GM19240 (cell line): ENCODE results near the gene IFI27.

ENCODE experiments used
- DNase-seq: peaks from one replicate; pipeline ENCODE4 v3.0.0; 2011; ENCODE audit warnings: low spot score; ENCODE audit not compliant: insufficient read length

Gene IFI27

DNA sequence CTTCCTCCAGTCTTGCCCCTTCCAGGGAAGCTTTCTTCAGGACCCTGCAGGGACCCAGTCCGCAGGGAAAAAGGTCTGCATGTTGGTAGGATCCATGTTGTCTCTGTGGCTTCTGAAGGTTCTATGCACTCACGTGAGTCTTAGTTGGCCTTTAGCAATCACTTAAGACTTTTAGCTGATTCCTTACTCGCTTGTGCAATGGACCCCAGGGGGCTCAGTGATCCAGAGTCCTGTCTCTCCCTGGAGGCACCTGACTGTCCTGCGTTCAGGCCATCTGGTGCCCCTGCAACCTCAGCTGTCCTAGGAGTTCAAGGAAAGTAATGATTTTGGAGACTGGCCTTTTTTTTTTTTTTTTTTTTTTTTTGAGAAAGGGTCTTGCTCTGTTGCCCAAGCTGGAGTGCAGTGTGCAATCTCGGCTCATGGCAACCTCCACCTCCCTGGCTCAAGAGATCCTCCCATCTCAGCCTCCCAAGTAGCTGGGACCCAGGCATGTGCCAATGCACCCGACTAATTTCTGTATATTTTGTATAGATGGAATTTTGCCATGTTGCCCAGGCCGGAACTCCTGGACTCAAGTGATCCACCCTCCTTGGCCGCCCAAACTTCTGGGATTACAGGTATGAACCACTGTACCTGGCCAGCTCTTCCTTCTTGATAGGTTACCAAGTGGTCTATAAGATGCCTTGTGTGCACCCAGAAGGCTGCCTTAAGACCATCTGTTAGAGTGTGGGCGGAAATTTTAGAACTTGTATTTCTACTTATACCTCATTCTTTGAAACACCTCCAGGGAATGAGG lies 14.2 kb downstream of the IFI27 start:
- no peak for DNase-seq

DNA sequence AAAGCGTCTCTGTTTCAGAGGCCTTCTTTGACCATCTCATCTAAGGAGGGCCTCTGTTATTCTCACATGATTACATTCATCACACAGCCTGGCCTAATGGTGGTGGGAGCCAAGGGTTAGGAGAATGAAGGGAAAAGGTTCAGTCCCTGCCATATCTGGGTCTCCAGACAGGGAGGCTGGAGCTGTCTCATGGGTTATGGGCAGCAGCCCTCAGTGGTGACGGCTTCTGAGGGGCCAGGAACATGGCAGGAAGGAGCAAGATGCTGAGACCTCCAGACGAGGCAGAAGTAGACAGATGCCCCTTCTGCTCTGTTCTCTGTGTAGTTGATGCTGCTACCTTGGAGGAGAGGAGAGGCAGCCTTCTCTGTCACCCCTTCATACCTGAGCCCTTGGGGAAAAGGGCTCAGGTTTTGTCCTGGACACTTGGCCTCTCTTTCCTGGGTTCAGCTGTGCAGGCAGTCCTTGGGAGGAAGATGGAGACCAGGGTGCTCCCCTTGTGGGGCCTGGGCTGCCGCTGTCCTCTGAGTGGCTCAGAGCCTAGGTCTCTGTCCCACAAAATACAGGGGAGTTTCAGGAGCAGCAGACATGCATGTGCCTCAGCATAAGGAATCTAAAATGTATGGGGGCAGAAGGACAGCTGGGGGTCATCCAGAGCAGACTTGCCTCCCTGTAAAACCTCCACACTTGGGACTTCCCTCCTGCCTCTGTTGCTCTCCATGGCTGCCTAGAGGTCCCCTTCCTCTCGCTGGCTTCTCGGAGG lies 15.3 kb downstream of the IFI27 start:
- no peak for DNase-seq

DNA sequence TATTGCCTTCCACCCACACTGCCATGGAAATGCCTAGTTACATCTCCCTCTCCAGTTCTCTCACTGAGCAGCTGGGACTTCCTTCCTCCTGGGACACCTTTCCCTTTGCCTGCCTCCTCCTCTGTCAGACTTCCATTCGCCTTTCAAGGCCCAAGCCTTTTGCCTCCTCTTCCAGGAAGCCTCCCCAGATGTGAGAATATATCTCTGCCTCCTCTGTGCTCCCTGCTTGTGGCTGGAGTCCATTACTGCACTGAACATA lies 15.8 kb downstream of the IFI27 start:
- no peak for DNase-seq

DNA sequence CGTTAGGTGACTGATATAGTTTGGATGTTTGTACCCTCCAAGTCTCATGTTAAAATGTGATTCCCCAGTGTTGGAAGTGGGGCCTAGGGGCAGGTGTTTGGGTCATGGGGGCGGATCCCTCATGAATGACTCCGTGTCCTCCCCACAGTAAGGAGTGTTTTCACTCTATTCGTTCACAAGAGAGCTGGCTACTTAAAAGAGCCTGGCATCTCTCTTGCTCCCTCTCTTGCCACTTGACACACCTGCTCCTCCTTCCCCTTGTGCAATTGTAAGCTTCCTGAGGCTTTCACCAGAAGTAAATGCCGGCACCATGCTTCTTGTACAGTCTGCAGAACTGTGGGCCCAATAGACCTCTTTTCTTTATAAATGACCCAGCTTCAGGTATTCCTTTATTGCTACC lies 16.3 kb downstream of the IFI27 start:
- no peak for DNase-seq

DNA sequence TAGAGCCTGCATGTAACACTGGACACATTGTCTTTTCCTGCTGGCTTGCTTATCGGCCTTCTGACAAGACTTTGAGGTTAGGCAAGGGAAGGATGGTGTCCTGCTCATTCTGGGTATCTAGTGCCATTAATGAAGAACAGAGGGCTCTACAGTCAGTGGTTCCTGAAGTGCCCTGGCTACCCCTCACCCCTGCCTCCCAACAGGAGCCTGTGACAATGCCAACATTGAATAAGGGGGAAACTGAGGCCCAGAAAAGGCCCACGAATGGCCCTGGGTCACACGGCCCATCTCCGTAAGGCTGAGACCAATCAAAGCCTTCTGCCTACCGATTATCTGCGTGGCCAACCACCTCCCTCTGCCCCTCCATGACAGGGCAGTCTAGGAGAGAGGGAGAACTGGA lies 16.8 kb downstream of the IFI27 start:
- no peak for DNase-seq

DNA sequence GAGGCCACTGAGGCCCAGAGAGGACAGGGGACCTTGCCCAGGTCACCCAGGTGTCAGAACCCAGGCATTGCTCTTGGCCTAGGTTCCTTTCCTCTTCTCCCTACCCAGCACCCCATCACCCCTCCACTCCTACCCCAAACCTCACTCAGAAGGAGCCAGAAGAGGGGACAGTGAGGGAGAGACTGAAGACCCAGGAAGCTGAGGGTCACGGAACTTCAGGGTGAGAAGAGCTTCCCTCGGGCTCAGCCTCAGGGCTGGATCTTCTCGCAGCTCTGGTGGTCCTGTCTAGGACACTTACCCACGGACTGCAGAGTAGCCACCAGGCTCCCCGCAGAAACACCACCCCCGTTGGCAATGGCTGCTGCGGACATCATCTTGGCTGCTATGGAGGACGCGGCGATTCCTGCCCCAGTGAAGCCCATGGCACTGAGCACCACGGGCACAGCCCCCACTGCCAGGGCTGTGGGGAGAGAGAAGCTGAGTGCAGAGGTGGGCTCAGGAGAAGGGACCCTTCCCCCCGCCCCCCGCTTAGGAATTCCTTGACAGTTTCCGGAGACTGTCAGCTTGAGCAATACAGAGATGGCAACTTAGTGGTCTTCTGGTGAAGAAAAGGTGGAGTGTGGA lies 17.8 kb downstream of the IFI27 start:
- DNase-seq, result no peak

DNA sequence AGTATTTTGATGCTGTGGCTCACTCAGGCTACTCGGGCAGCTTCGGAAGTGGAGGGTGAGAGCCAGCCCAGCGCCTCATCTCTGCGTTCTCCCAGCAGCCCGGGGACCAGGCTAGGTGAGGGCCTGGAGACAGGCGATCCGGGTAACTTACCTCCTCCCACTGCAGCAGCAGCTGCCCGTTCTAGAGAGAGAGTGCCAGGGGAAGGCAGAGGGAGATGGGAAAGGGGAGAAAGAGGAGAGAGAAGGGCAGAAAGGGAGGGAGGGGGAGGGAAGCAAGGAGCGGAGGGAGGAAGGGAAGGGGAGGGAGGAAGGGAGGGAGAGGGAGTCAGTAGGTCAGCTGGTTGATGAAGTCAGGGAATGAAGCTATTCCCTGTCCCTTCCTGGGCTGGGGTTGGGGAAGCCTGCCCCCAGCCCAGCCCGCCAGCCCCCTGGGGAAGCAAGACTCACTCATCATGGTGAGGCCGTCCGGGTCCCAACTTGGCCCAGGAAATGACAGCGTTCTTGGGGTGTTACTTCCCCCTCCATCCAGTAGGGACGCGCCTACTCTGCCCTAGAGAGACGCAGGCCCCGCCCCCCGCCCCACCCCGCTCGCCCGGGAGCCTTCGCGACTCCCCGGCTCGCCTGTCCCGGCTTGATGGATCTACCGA lies 18.7 kb downstream of the IFI27 start, which contains the start of gene IFI27L2:
Gene IFI27L2 (minus strand): TSS at position 494 of the 647 bp plus-strand sequence. CDS start 40 bp downstream, at position 454.
- DNase-seq, result peak; percentile 88

DNA sequence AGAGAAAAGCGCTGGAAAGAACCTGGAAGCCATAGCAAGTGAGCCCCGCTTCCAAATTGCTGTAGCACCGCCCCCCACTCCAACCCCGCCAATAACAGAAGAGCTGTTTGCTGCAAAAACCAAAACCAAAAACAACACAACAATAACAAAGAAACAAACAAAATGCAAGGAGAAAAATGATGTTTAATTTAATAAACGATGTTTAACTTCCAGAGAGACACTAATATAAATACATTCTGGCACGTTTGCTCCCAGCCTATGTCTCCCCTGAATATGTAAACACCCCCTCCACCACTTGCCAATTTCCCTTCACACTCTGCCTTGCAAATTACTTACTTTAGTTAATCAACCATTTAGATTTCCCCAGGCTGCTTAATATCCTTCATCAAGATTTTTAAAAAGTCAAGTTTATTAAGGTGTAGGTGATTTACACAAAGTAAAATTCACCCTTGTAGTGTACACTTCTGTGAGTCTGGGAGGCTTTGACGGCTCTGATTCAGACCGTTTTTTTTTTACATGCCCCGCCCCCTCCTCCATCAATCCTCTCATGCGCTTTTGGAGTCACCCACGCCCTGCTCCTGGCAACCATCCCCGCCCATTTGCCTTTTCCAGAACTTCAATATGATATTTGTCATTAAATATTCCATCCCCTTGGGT lies 19.4 kb downstream of the IFI27 start:
- DNase-seq, result no peak

DNA sequence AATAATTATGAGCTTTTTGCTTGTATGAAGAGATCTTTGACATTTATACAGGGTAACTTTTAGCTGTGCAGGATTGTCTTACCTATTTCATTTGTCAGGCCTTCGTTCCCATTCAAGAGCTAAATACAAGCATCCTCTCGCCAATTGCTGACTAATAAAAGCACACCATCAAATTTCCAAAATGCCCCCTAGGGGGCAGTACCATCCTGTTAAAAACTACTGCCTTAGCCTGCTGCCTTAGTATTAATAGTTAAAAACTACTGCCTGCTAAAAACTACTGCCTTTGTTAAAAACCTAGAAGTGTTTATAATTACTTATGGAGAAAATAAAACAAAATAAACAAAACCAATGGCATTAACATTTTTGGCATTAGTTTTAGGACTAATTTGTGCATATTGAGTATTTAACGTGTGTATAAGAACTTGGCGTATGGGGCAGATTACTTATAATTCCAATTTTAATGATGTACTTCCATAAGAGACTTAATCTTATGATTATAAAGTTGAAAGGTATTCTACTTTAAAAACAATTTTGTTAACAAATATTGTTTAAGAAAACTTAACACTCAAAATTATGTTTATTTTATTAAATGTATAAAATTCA lies 21.9 kb downstream of the IFI27 start:
- DNase-seq, result no peak

DNA sequence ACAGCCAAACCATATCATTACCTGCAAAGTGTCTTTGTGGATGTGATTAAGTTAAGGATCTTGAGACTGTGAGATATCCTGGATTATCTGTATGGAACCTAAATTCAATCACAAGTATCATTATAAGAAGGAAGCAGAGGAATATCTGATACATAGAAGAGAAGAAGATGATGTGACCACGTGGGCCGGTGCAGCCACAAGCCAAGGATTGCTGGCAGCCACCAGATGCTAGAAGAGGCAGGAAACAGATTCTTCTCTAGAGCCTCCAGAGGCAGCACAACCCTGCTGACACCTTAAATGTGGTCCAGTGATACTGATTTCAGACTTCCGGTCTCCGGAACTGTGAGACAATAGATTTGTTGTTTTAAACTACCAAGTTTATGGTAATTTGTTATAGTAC lies 24.9 kb downstream of the IFI27 start:
- DNase-seq, result no peak

DNA sequence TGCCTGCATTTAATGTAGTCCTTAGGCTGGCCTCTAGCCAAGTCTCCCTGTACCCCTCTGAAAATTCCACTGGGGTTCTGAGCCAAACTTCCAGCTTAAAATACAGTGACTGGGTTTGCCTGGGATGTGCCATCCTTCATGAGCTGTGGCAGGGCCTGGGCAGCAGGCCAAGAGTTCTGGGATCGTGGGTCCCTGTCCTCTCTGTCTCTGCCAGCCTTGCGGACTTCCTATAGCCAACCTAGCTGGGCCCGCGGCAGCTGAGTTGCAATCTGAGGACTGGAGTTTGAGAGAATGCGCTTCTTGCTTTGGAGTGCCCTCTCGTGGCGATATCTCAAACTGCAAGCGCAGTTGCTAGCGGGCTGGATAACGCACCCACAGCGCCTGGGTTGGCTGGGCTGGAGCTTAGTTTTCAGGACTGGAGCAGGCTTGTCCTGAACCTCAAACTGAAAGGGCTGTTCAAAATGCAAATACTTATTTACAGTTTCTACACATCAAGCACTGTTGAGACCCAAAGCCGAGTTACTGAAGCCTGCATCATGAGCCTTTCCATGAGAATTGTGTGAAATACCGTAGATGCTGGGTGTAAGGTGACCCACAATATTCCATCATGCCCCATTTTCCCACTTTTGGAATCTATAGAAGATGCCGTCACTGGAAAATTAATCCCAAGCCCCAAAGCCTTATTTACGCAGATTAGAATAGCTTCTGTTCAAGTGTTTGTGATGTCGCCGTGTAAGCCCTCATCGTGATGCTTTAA lies 26.2 kb downstream of the IFI27 start:
- peak; percentile 74 for DNase-seq

DNA sequence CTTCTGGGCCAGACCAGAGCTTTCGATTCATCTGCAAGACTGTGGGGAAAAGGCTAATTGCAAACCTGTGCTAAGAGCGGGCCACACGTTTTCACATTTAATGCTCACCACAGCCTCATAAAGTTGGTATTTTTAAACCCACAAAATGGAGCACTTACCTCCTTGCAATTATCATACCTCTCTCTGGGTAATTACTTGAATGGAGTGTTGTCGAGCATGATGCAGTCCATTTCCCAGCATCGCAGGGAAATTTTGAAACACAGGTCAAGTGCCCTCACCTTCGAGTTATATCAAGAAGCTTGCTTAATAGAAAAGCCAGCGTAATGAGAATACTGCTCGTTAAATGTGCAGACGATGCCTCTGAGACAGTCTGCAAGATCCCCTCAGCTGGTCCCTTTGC lies 27.7 kb downstream of the IFI27 start:
- DNase-seq, result no peak

DNA sequence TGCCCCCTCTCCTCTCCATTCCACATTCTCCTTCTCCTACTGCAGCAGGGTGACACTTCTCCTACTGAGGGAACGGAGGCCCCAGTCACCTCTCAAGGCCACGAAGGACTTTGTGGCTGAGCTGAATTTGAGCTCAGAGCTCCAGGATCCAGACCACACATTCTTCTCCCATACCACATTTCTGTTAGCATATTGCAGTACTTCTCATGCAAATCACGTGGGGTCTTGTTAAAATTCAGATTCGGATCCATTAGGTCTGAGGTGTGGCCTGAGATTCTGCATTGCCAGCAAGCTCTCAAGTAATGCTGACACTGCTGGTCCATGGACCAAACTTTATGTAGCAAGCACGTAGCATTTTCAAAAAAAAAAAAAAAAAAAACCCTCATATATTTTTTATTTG lies 28.5 kb downstream of the IFI27 start:
- DNase-seq, result no peak

DNA sequence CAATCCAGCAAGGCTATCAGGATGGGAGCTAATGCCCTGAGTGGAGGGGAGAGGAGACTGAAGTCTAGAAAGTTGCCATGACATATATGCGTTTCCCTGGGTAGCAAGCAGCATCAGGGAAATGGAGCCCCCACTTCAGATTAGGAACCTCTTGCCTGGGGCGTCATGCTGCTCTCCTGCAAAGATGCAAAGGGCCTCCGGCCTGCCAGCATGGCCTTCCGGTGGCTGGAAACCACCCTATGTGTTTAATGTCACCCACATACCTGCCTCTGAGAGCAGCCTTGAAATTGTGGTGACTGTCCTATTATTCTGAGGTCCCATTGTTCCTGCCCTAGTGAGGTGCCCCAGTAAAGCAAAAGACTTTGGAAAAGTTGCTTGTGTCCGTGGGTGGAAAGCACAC lies 28.9 kb downstream of the IFI27 start:
- no peak for DNase-seq

DNA sequence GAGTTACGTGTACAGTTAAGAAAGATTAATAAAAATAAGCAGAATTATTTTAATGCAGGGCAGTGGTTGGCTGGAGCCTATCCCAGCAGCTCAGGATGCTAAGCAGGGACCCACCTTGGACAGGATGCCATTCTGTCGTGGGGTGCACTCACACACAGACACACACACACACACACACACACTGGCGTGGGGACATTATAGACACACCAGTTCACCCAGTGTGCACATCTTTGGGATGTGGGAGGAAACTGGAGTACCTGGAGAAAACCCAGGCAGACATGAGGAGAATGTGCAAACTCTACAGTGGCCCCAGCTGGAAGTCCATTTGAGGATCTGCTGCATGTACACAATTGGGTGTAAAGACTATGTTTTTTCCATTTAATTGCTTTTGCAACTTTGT lies 31.7 kb downstream of the IFI27 start:
- no peak for DNase-seq

DNA sequence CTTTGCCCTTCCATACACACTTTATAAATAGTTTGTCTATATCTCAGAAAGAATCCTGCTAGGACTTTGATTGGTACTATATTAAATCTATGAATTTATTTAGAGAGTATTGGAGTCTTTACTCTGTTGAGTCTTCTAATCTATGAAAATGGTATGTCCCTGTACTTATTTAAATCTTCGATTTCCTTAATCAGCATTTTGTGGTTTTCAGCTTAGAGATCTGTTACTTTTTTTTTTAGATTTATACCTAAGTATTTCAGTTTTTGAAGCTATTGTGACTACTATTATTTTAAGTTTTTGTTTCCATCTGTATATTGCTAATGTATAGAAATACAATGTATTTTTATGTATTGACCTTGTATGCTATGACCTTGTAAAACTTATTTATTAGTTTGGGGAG lies 32.3 kb downstream of the IFI27 start:
- DNase-seq, result no peak

DNA sequence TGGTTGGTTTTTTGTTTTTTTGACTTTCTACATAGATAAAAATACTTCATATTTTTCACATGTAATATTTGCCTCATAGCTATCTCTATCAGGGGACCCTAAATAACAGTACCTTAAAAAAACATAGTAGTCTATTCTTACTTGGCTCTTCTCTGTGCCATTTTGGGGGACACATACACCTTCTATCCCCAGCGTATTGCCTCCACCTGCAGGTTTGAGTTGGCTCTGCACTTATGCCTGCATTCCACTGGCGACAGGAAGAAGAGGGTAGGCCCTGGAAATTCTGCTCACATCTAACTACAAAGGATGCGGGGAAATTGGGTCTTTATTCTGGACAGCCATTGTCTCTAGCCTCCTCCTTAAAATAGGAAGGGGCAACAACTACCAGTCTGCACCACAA lies 32.7 kb downstream of the IFI27 start:
- DNase-seq, result no peak

DNA sequence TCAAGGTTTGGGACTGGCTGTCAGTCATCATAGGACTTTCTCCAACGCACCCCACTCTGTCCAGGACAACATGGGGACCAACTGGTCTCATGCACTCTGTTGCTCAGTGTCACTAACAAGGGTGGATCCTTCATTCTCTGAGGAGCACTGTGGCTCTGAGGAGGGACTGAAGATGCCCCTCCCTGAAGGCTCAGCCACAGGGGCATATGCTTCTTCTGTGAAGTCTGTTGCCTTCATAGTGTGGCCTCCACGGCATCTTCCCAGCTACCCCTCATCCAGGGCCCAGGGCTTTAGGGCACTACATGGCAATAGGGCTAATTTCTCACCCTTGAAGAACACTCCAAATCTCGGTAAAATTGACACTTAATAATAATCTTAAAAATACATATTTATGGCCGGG lies 33.2 kb downstream of the IFI27 start:
- no peak for DNase-seq

DNA sequence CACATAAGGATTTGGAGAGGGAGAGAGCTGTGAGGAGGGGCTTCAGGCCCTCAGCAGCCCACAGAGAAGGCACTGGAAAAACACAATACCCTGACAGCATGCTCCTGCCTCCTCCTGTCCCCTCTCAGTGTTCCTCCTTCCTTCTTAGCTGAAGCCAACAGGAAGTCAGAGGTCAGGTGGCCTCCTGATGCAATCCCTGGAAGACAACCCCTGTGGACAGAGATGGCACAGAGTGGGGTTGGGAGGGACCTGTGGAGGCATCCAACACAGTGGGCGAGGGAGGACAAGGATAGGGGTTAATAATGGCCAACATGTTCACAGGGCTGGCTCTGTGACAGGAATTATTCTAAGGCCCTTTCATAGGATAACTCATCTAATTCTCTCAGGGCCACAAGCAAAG lies 34.2 kb downstream of the IFI27 start:
- no peak for DNase-seq

DNA sequence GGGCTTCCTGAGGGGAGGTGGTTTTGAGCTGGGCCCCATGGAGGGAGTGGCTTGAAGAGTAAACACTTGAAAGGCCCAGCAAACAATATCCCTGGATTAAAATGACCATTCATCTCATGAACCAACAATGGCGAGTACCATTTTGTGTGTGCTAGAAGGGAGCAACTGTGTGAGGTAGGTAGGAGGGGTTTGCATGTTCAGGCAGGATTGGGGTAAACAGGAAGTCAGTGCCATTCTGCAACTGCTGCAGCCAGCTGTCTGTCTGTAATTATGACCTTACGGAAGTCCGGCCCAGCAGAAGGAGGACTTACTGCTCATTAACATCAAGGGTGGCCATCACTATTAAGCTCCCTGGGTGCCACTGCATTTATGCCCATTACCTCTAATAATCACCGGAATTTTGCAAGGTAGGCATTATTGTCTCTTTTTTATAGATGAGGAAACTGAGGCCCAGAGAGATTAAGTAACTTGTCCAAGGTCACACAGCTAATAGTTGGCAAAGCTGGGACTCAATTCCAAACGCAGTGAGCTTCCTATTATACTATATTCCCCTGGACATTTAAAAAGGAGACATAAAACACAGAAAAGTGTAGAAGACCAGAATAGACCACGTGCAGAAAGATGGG lies 35.5 kb downstream of the IFI27 start:
- no peak for DNase-seq
